Thymus (tissue), 11 donors: ENCODE measurements around the gene DGCR2. TPM values are rescaled to one million over a fixed set of nuclear protein-coding genes. Genes with fewer than 3 reads are reported as not detected.
"Not testable (repeated sequence)": the region's sequence is repeated elsewhere in the genome, so short reads cannot be mapped to it uniquely, and the experiment has no call there.

Experiments used
- DNase-seq, 9 donors: peaks; one replicate each; pipeline ENCODE4 v3.0.0-alpha.2; 2013; ENCODE audit warnings: low spot score in 9 of 9, low read depth in 6 of 9, missing footprints in 1 of 9
- H3K27ac ChIP-seq, 2 donors: one replicate each; pipeline ENCODE4 v1.5.1; 2013; ENCODE audit warnings: control low read depth in 1 of 2, low read depth in 1 of 2, low read length in 1 of 2, mild to moderate bottlenecking in 1 of 2, moderate library complexity in 1 of 2
- H3K27me3 ChIP-seq, 2 donors: one replicate each; pipeline ENCODE4 v1.5.1; 2013; ENCODE audit warnings: low read length in 1 of 2; ENCODE audit not compliant: control insufficient read depth in 2 of 2, insufficient read depth in 1 of 2
- H3K36me3 ChIP-seq, 2 donors: one replicate each; pipeline ENCODE4 v1.5.1; 2013; ENCODE audit warnings: low read length in 1 of 2, mild to moderate bottlenecking in 1 of 2, moderate library complexity in 1 of 2; ENCODE audit not compliant: control insufficient read depth in 2 of 2, insufficient read depth in 2 of 2
- H3K4me1 ChIP-seq, 2 donors: one replicate each; pipeline ENCODE4 v1.5.1; 2013; ENCODE audit warnings: low read length in 2 of 2; ENCODE audit not compliant: control insufficient read depth in 2 of 2, insufficient read depth in 2 of 2
- H3K4me3 ChIP-seq, 2 donors: one replicate each; pipeline ENCODE4 v1.5.1; 2013; ENCODE audit warnings: low read length in 2 of 2, control low read depth in 1 of 2, mild to moderate bottlenecking in 1 of 2
- H3K9me3 ChIP-seq, 2 donors: one replicate each; pipeline ENCODE4 v1.5.1; 2013; ENCODE audit warnings: low read length in 1 of 2, mild to moderate bottlenecking in 1 of 2; ENCODE audit not compliant: control insufficient read depth in 2 of 2, insufficient read depth in 1 of 2
- WGBS: extraction: QIAGEN DNeasy Blood & Tissue Kit; methylation state at CpG from one replicate; pipeline ENCODE4 v1.1.7; 2013; 5-methylcytosine and 5-hydroxymethylcytosine counted together
- polyA plus RNA-seq: library from polyadenylated mRNA; stranded (reverse); fragments of 200-250 nt; gene quantifications from one replicate; pipeline ENCODE4 v1.2.3, GENCODE V29; 2013
- total RNA-seq: library from RNA; stranded (reverse); fragments of 120-200 nt; gene quantifications from one replicate; pipeline ENCODE4 v1.2.4, GENCODE V29; 2013
- donor health status: healthy.

The DGCR2 gene
- total and polyA plus RNA-seq, 2 donors: 17.8 to 24.1 TPM

DNA sequence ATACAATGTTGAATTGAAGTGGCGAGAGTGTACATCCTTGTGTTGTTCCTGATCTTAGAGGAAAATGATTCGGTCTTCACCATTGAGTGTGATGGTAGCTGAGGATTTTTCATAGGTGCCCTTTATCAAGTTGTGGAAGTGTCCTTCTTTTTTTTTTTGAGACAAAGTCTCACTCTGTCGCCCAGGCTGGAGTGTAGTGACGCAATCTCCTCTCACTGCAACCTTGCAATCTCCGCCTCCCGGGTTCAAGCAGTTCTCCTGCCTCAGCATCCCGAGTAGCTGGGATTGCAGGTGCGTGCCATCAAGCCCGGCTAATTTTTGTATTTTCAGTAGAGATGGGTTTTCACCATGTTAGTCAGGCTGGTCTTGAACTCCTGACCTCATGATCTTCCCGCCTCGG lies 36.4 kb upstream of the DGCR2 start:
- H3K4me3 ChIP-seq, H3K4me1 ChIP-seq, H3K9me3 ChIP-seq, H3K27ac ChIP-seq, H3K36me3 ChIP-seq, DNase-seq: not testable (repeated sequence)
- 96% methylated on average over 11 of the region's 11 CpGs for WGBS
- H3K27me3 ChIP-seq: peaks cover 0 to 27% of the 10 kb centered on the region in 2 donors

DNA sequence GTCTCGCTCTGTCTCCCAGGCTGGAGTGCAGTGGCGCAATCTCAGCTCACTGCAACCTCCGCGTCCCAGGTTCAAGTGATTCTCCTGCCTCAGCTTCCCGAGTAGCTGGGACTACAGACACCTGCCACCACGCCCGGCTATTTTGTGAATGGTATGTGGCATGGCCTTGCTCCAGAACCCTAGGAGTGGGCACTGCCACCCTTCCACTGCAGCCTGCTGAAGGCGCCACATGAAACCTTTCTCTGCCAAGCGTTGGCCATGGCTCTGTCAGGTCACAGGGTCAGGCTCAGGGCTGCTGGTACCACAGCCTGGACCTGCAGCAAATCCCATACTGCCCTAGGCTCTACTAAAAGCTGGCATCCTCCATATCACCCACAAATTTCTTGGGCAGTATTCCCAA lies 33.9 kb upstream of the DGCR2 start:
- WGBS: 94% methylated on average over 9 of the region's 9 CpGs
- not testable (repeated sequence) for DNase-seq, H3K4me1 ChIP-seq, H3K4me3 ChIP-seq, H3K9me3 ChIP-seq, H3K36me3 ChIP-seq, H3K27ac ChIP-seq
- peaks cover 11 to 43% of the 10 kb centered on the region in 2 donors for H3K27me3 ChIP-seq

DNA sequence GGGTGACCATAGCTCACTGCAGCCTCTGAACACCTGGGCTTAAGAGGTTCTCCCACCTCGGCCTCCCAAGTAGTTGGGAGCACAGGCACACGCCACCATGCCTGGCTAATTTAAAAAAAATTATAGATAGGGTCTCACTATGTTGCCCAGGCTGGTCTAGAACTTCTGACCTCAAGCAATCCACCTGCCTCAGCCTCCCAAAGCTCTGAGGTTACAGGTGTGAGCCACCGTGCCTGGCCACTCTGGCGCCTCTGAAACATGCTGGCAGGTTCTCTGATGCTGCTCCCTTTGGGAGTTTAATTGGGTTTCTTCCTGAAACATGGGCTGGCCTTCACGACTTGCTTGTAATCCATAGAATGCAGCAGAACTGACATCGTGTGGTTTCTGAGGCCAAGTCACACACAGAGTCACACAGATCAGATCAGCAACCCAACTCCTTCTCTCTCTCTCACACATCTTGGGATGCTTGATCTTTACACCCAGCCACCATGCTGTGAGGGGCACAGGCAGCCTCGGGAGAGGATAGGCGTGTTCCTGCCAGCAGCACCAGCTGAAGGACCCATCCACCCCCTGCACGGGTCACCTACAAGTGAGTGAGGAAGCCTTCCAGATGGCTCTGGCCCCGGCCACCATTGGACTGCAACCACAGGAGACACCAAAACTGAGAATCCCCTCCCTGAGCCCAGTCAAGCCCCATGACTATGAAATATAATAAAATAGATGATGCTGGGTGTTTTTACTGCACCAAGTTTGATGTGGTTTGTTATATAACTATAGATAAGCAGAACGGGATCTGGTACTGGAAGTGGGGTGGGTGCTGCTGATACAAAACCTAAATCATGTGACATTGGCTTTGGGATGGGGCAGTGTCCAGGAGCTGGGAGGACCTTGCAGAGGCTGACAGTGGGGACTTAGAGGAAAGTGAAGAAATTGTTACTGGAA lies 31.0 kb upstream of the DGCR2 start:
- no peak for DNase-seq
- 68% methylated on average over 11 of the region's 11 CpGs for WGBS
- Histone ChIP-seq H3K27ac (no peak overlapping the region), H3K36me3 (no peaks in the 10 kb centered on the region), H3K9me3 (peaks cover 5 to 15% of the 10 kb centered on the region in 2 donors), H3K4me1 (peaks cover 0 to 8% of the 10 kb centered on the region in 2 donors), H3K4me3 (no peak overlapping the region), H3K27me3 (peaks cover 40 to 62% of the 10 kb centered on the region in 2 donors)

DNA sequence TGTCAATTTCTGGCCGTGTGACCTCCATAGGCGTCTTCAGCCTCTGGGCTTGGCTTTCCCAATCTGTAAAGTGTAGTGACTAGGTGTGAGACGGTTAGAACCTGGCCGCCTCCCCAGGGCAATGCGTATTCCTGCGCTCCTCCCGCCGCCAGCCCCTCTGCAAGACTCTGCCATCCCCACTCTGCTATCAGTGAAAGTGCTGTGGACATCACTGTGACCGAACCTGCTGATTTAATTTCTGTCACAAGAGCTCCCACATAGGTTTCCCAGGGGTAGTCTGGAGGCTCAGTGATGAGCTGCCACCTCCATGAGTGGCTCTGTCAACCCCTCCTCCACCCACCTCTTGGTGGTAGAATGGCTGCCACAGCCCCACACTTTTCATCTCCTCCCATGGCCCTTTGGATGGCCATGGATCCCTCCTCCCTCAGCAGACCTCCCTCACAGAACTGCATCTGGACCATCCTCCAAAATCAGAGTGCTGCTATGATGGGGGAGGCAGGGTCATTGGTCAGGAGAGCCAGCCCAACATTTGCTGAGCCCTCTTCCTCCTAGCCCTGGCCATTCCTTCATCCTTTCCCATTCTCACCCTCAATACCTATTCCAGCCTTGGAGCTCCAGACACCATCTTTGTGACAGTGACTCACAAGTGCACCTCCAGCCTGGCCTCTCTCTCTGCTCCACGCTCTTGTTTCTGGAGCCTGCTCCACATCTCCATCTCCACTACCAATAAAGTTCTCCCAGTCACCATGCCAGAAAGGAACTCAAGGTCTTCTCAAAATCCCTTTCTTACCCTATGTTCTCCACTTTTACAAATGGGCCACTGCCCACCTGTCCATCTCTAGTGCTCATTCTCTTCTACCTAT lies 29.3 kb upstream of the DGCR2 start:
- peaks cover 53 to 76% of the 10 kb centered on the region in 2 donors for H3K27me3 ChIP-seq
- 61% methylated on average over 10 of the region's 10 CpGs for WGBS

DNA sequence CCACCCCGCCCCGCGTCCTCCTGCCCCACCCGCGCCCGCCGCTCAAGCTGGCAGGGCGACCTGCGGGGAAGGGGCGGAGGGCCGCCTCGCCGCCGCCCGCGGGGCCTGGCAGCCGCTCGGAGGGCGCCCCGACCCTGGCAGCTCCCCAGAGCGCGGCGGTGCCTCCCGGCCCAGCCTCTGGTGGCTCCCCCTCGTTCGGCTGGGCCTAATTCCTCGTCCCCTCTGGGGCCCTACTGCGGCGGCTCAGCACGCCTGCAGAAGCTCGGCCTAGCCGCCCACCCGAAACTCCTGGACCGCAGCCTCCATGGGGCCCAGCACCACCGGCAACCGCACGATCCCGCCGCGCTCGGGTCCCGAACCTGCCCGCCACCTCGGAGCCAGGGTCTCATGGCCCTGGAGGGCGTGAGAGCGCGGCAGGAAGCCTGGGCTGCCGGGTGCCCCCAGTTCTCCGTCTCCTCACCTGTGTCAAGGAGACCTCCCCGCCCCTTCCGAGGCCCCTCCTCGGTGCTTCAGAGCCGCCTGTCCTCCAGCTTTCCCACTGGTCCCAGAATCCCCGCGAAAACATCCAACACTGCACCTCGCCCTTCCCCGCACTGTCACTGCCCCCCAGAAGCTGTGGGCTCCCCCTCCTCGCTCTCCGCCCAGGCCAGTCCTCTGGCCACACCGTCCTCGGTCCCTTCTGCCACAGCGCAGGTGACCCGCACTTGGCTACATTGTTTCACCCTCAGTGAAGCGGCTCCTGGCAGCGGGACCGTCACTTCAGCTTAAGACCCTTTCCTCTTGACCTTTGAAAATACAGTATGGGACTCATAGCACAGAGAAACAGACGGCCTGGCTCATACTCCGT lies 28.5 kb upstream of the DGCR2 start:
- Histone ChIP-seq H3K9me3 (peaks cover 5 to 15% of the 10 kb centered on the region in 2 donors), H3K4me1 (peaks cover 0 to 8% of the 10 kb centered on the region in 2 donors), H3K27me3 (peaks cover 59 to 78% of the 10 kb centered on the region in 2 donors), H3K27ac (no peak overlapping the region), H3K4me3 (no peak overlapping the region), H3K36me3 (no peaks in the 10 kb centered on the region)
- WGBS: 13% methylated on average over 68 of the region's 68 CpGs
- no peak for DNase-seq

More for the DNA sequence above, 29.3 kb upstream of the DGCR2 start:
- H3K4me1 ChIP-seq: peaks cover 0 to 8% of the 10 kb centered on the region in 2 donors
- H3K4me3 ChIP-seq: no peak overlapping the region
- H3K9me3 ChIP-seq: peaks cover 5 to 15% of the 10 kb centered on the region in 2 donors
- no peak for DNase-seq
- H3K36me3 ChIP-seq: no peaks in the 10 kb centered on the region
- no peak overlapping the region for H3K27ac ChIP-seq

DNA sequence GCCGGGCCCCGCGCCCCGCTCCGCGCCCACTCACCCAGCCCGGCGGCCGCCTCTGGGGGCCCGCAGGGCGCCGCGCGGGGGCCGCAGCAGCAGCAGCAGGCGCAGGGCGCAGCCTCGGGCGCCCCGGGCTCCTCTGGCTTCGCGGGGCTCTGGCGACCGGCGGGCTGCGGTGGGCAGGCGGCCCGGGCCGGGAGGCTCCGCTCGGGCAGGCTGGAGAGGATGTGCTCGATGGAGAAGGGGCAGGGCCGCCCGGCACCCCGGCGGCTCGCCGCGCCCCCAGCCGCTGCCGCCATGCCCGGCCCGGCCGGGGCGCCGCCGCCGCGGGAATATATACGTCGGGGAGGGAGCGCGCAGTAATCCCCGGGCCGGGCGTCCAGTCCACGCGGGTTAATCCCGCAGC lies 27.8 kb upstream of the DGCR2 start, which contains the start of gene GSC2:
Gene GSC2, minus strand, starts transcription at position 302 of the 400 bp plus-strand sequence. Its CDS starts 9 bp downstream, at position 293.
- H3K36me3 ChIP-seq: no peaks in the 10 kb centered on the region
- peak within 1 kb of the TSS in 1 of 2 donors; percentile 38 for H3K4me3 ChIP-seq
- no peak within 1 kb of the TSS for H3K27ac ChIP-seq
- peaks cover 0 to 8% of the 10 kb centered on the region in 2 donors for H3K4me1 ChIP-seq
- DNase-seq: no peak
- peaks cover 59 to 74% of the 10 kb centered on the region in 2 donors for H3K27me3 ChIP-seq
- H3K9me3 ChIP-seq: peaks cover 5 to 15% of the 10 kb centered on the region in 2 donors
- WGBS: 4% methylated on average over 59 of the region's 59 CpGs

GRCh38 chr22:19149047-19149883 lies 27.1 kb upstream of the DGCR2 start:
- Histone ChIP-seq H3K9me3 (peaks cover 5 to 15% of the 10 kb centered on the region in 2 donors), H3K27me3 (peaks cover 59 to 72% of the 10 kb centered on the region in 2 donors), H3K4me3 (peak overlapping the region in 1 of 2 donors; percentile 38), H3K4me1 (peaks cover 0 to 8% of the 10 kb centered on the region in 2 donors), H3K27ac (no peak overlapping the region), H3K36me3 (no peaks in the 10 kb centered on the region)
- WGBS: 5% methylated on average over 92 of the region's 92 CpGs
- DNase-seq: peak in 1 of 9 donors; percentile 39
